GM23248 (cell line): ENCODE measurements around the gene DLAT.

Source experiments
- EZH2 ChIP-seq: fragments of 200-600 bp; sonication (generic); IDR thresholded peaks from 2 replicates; pipeline ENCODE4 v1.6.1; 2018; ENCODE audit warnings: antibody characterized with exemption, mild to moderate bottlenecking; ENCODE audit not compliant: insufficient read depth, poor library complexity, severe bottlenecking
- EZH2phosphoT487 ChIP-seq: fragments of 200-600 bp; sonication (generic); IDR thresholded peaks from 2 replicates; pipeline ENCODE4 v1.6.1; 2018; ENCODE audit warnings: antibody characterized with exemption, moderate library complexity, mild to moderate bottlenecking, low read depth; ENCODE audit not compliant: insufficient read depth

GRCh38 chr11:112106070-112106469, 80.9 kb downstream of the DLAT start:
- TF ChIP-seq EZH2phosphoT487 (no peak), EZH2 (no peak)
